ENCODE data around the gene SYNDIG1L.
"Not testable (repeated sequence)": the region's sequence is repeated elsewhere in the genome, so short reads cannot be mapped to it uniquely, and the experiment has no call there.

The SYNDIG1L gene

DNA sequence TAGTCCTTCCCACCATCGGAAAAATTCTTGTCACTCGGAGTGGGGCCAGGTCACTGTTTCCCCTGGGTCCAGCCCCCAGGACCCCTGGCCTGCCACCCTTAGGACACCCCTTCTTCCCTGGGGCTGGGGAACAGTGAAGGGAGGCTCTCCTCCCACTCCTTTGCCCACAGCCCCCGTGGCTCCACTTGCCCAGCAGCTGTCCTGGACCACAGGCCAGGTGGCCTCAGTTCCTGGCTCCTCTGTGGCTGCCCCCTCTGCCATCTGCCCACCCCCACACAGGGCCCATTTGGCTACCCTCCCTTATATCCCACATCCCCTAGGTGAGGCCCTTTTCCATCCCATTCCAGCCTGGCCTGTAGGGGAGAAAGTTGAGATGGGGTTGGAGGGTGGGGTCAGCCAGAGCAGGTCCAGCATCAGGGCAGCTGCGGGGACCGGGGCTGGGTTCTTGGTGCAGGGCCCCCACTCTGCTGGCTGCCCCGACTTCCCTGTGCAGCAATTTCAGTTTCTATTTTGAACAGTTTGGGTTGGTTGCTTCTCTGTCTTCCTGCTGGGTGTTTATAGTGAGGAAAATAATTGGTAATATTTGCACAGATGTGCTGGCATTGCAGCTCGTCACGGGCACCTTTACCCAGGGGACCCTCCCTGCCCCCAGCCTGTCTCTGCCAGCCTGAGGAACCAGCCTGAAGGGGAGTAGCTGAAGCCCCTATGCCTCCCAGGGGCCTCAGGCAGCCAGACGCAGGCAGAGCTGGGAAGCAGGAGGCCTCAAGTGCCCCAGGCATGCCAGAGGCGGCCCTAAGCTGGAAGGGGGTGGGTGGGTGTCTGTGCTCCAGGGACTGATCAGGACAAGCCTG is 23.4 kb downstream of the SYNDIG1L start:
- no peak for DNase-seq (ENCODE audit: low spot score)

DNA sequence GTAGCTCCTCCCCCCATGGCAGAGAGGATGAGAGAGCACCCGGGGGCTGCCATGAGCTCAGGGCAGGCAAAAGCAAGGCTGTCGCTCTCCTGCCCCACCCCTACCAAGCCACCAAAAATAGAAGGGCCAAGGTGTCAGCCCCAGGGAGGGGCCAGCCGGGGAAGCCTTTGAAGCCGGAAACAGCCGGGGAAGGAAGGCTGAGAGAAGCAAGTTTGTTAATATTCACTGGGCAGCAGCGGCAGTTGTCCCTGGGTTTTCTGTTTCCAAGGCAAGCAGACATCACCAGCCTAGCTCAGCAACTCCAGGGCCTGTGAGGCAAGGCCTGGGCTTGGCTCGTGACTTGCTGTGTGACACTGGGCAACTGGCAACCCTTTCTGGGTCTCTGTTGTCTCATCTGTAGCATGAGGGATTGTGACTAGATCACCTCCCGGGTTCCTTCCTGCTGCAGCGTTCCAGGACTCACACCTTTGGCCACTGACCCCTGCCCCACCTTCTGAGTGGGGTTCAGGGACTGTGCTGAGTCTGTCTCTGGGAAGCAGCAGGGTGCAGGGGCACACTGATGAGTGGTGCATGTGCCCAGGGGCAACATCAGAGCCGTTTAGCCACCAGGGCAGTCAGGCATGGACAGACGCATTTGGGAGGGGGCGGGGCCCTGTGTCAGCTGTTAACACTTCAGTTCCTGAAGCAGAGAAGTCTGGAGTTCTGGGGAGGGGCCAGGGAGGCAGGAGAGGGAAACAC is 24.3 kb downstream of the SYNDIG1L start:
- DNase-seq (ENCODE audit: low spot score) = peak; percentile 8

- no peak for DNase-seq (ENCODE audit: low spot score)
Observed at GRCh38 chr14:74400919-74401503, 25.0 kb downstream of the SYNDIG1L start.

- DNase-seq (ENCODE audit: low spot score) = no peak
Observed at GRCh38 chr14:74400031-74400685, 25.9 kb downstream of the SYNDIG1L start.

DNA sequence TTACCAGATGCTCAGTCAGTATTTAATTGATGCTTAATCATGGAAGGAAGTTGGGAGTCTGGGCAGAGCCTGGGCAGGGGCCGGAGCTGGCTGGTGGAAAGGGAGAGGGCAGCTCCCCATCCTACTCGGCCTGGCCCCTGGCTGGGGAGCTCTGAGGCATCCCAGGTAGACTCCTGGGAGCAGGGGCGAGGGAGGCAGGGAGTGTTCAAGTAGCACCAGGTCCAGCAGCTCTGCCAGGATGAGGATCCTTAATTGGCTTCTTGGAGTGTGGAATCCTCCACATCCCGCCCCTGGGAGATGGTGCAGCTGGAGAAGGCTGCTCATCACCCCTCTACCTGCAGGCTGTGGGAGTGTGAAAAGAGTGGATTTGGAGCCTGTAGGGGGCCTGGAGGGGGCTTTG is 30.9 kb downstream of the SYNDIG1L start:
- no peak for DNase-seq (ENCODE audit: low spot score)

- no peak for DNase-seq (ENCODE audit: low spot score)
Observed at GRCh38 chr14:74394549-74394948, 31.5 kb downstream of the SYNDIG1L start.

DNA sequence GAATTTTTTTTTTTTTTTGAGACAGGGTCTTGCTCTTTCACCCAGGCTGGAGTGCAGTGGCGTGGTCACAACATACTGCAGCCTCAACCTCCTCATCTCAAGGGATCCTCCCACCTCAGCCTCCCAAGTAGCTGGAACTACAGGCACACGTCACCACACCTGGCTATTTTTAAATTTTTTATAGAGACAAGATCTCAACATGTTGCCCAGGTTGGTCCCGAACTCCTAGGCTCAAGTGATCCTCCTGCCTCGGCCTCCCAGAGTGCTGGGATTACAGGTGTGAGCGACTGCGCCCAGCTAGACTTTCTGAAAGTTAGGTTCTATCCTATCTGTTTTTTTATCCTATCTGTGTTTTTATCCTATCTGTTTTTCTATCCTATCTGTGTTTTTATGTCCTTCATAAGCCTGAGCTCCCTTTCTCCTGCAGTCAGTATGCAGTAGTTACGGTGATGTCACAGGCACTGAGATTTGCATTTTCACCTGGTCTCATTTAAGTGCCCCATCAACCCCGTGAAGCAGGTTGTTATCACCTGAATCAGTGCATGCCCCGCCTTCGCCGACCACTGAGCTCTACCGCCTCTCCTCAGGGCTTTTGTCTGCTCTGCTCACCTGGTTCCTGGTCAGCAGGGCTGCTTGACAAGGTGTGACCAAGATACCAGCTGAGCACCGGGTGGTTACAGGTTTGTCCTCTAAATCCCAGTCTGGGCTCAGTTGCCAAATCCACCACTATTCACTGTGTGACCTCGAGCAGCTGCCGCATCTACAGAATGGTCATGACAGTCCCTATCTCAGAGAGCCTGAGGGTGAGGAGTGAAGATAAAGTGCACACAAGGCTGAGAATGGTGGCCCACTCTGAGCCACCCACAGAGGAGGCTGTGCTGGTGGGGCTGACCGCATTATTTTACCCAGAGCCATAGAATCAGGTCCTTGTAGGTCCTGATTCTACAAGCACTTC is 33.1 kb downstream of the SYNDIG1L start:
- no peak for DNase-seq (ENCODE audit: low spot score)

DNA sequence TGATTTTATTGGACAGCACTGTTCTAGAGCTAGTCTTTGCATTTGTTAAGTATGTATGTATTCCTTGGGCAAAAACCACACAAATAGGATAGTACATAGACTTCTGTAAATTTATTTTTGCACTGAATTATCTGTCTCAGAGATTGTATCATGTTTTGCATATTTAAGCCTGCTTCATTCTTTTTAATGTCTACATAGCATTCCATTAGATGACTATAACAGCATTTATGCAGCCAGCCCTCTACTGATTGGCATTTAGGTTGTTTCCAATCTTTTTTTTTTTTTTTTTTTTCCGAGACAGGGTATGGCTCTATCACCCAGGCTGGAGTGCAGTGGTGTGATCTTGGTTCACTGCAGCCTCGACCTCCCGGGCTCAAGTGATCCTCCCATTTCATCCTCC is 34.5 kb downstream of the SYNDIG1L start:
- DNase-seq (ENCODE audit: low spot score) = no peak

DNA sequence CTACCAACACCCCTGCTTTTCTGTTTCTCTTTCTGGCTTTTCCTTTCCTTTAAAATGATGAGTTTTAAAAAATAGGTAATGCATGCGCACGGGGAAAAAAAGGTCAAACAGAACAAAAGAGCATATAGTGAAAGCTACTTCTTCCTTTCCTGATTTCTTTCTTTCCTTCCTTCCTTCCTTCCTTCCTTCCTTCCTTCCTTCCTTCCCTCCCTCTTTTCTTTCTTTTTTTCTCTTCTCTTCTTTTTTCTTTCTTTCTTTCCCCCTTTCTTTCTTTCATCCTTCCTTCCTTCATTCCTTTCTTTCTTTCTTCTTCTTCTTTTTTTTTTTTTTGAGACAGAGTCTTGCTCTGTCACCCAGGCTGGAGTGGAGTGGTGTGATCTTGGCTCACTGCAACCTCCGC is 35.5 kb downstream of the SYNDIG1L start:
- DNase-seq (ENCODE audit: low spot score) = not testable (repeated sequence)

GRCh38 chr14:74389980-74390379 is 36.0 kb downstream of the SYNDIG1L start:
- DNase-seq (ENCODE audit: low spot score) = no peak

GRCh38 chr14:74382231-74382630 is 43.8 kb downstream of the SYNDIG1L start:
- DNase-seq (ENCODE audit: low spot score) = no peak

- not testable (repeated sequence) for DNase-seq (ENCODE audit: low spot score)
Observed at GRCh38 chr14:74381571-74381970, 44.4 kb downstream of the SYNDIG1L start.

GRCh38 chr14:74380845-74381244 is 45.2 kb downstream of the SYNDIG1L start:
- DNase-seq (ENCODE audit: low spot score) = no peak

- DNase-seq (ENCODE audit: low spot score) = no peak
Observed at GRCh38 chr14:74380172-74380571, 45.8 kb downstream of the SYNDIG1L start.

GRCh38 chr14:74377976-74378690 is 47.9 kb downstream of the SYNDIG1L start:
- no peak for DNase-seq (ENCODE audit: low spot score)

DNA sequence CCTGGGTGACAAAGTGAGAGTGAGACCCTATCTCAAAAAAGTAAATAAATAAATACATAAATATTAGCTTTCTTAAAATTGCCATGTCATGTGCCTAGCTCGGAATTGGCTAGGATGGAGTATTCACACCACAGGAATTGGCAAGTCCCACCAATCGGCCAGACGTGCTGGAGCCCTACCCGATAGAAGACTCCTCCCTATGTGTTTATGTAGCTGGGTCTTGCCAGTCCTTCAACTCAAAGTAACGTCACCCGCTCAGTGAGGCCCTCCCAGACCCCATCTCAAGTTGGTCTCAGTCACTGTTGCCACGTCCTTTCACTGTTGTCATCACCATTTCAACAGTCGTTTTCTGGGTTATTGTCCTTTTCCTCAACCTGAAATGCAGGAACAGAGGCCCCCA is 57.6 kb downstream of the SYNDIG1L start:
- no peak for DNase-seq (ENCODE audit: low spot score)

GRCh38 chr14:74368026-74368425 is 58.0 kb downstream of the SYNDIG1L start:
- no peak for DNase-seq (ENCODE audit: low spot score)

DNA sequence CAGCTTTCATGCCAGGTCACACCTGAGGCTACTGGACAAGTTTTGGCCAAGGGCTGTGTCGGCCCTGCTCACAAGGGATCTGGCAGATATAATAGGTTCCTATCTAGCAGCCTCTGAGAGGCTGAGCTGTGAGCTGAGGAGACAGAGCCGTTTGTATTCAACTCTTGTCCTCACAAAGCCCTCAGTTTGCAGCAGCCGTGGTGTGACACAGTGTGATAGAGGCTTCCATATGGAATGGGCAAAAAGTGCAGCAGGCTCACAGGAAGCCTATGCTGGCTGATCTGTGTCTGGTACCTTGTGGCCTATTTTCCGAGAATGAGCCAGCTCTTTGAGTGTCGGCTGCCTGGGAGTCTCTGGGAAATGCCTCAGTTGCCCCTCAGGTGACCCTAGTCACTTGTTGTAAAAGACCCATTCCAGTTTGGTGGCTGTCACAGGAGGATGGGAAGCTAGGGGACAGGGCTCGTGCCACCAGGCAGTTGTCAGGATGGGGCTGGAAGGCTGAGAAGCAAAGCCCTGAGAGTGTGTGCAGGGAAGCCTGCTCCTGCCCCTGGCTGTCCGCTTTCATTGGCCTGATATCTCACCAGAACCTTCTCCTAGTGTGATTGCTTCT is 61.6 kb downstream of the SYNDIG1L start:
- peak; percentile 88 for DNase-seq (ENCODE audit: low spot score)

- DNase-seq (ENCODE audit: low spot score) = peak; percentile 62
Observed at GRCh38 chr14:74362361-74362915, 63.6 kb downstream of the SYNDIG1L start.

GRCh38 chr14:74360163-74360562 is 65.8 kb downstream of the SYNDIG1L start:
- no peak for DNase-seq (ENCODE audit: low spot score)

Data from pons (tissue), 1 donor.